Liver (tissue), 9 donors: Measurements from ENCODE around the gene NPAS2. TPM values are rescaled to one million over a fixed set of nuclear protein-coding genes. Genes with fewer than 3 reads are reported as not detected.

Experiments
- DNase-seq: peaks from one replicate; pipeline ENCODE4 v3.0.0-alpha.2; 2017; ENCODE audit warnings: low spot score
- H3K27ac ChIP-seq, 2 donors: one replicate each; pipeline ENCODE4 v1.7.0; 2013; ENCODE audit warnings: inconsistent platforms in 2 of 2, low read length in 2 of 2, control low read depth in 1 of 2, low read depth in 1 of 2, mild to moderate bottlenecking in 1 of 2
- H3K27me3 ChIP-seq, 4 donors: one replicate each; pipeline versions ENCODE4 v1.6.1 to v1.7.0; 2013; ENCODE audit warnings: low read length in 3 of 4, inconsistent platforms in 1 of 4, mild to moderate bottlenecking in 1 of 4, moderate library complexity in 1 of 4; ENCODE audit not compliant: control insufficient read depth in 4 of 4, insufficient read depth in 4 of 4
- H3K36me3 ChIP-seq, 4 donors: one replicate each; pipeline versions ENCODE4 v1.6.1 to v1.7.0; 2013; ENCODE audit warnings: low read length in 3 of 4, mild to moderate bottlenecking in 3 of 4, low read depth in 1 of 4, moderate library complexity in 1 of 4; ENCODE audit not compliant: control insufficient read depth in 4 of 4, insufficient read depth in 3 of 4
- H3K4me1 ChIP-seq, 4 donors: one replicate each; pipeline versions ENCODE4 v1.6.1 to v1.7.0; 2013; ENCODE audit warnings: low read length in 3 of 4, mild to moderate bottlenecking in 3 of 4, moderate library complexity in 1 of 4; ENCODE audit not compliant: control insufficient read depth in 4 of 4, insufficient read depth in 4 of 4
- H3K4me3 ChIP-seq, 3 donors: one replicate each; pipeline versions ENCODE4 v1.6.1 to v1.7.0; 2013; ENCODE audit warnings: low read length in 3 of 3, control low read depth in 1 of 3, low read depth in 1 of 3, mild to moderate bottlenecking in 1 of 3
- H3K9ac ChIP-seq, 2 donors: one replicate each; pipeline ENCODE4 v1.7.0; 2013; ENCODE audit warnings: low read length in 2 of 2, mild to moderate bottlenecking in 2 of 2, moderate library complexity in 2 of 2, control low read depth in 1 of 2, low read depth in 1 of 2
- H3K9me3 ChIP-seq, 4 donors: one replicate each; pipeline versions ENCODE4 v1.6.1 to v1.7.0; 2013; ENCODE audit warnings: low read length in 3 of 4; ENCODE audit not compliant: control insufficient read depth in 4 of 4
- EGR1 ChIP-seq, 2 donors: IDR thresholded peaks; 2 replicates each; pipeline ENCODE4 v1.6.1; 2016 to 2018; ENCODE audit warnings: antibody characterized with exemption in 2 of 2, low read depth in 2 of 2
- FOXA1 ChIP-seq: IDR thresholded peaks from 2 replicates; pipeline ENCODE4 v1.6.1; 2016; ENCODE audit warnings: antibody characterized with exemption
- FOXA2 ChIP-seq: IDR thresholded peaks from 2 replicates; pipeline ENCODE4 v1.6.1; 2016; ENCODE audit warnings: antibody characterized with exemption
- GABPA ChIP-seq, 2 donors: IDR thresholded peaks in 1 of 2; conservative IDR thresholded peaks in 1 of 2; 2 replicates each; pipeline ENCODE4 v1.6.1; 2016; ENCODE audit warnings: antibody characterized with exemption in 2 of 2, mild to moderate bottlenecking in 1 of 2, moderate library complexity in 1 of 2
- HNF4A ChIP-seq, 2 donors: conservative IDR thresholded peaks; 2 replicates each; pipeline ENCODE4 v1.6.1; 2016; ENCODE audit warnings: antibody characterized with exemption in 2 of 2, mild to moderate bottlenecking in 2 of 2
- HNF4G ChIP-seq: IDR thresholded peaks from 2 replicates; pipeline ENCODE4 v1.6.1; 2016; ENCODE audit warnings: antibody characterized with exemption
- NR2F2 ChIP-seq: IDR thresholded peaks from 2 replicates; pipeline ENCODE4 v1.6.1; 2016; ENCODE audit warnings: antibody characterized with exemption
- RXRA ChIP-seq, 2 donors: IDR thresholded peaks; 2 replicates each; pipeline ENCODE4 v1.6.1; 2017 to 2018; ENCODE audit warnings: antibody characterized with exemption in 2 of 2, mild to moderate bottlenecking in 1 of 2
- SP1 ChIP-seq: IDR thresholded peaks from 2 replicates; pipeline ENCODE4 v1.6.1; 2018; ENCODE audit warnings: antibody characterized with exemption, mild to moderate bottlenecking
- WGBS: extraction: QIAGEN DNeasy Blood & Tissue Kit; methylation state at CpG from one replicate; pipeline ENCODE4 v1.1.7; 2013; 5-methylcytosine and 5-hydroxymethylcytosine counted together
- polyA plus RNA-seq, 2 donors: library from polyadenylated mRNA; stranded (reverse) in 1 of 2; unstranded in 1 of 2; fragments of 200-250 nt in 1 of 2; fragments of >200 nt in 1 of 2; fragmentation: Nextera tagmentation in 1 of 2; extraction: Ambion mirVana in 1 of 2; gene quantifications; one replicate each; pipeline versions ENCODE4 v1.2.1 to v1.2.3, GENCODE V29; 2013 to 2015
- total RNA-seq, 2 donors: library from RNA; depleted of rRNA; stranded (reverse); fragments of >200 nt; gene quantifications; one replicate each; pipeline ENCODE4 v1.2.3, GENCODE V29; 2014
- TF ChIP-seq, protein P1 (sequence below): IDR thresholded peaks from 2 replicates; pipeline ENCODE4 v1.6.1; 2016; ENCODE audit warnings: antibody characterized with exemption, mild to moderate bottlenecking
- TF ChIP-seq, protein P2 (sequence below): IDR thresholded peaks from 2 replicates; pipeline ENCODE4 v1.6.1; 2016; ENCODE audit warnings: antibody characterized with exemption
- TF ChIP-seq, protein P3 (sequence below): fragments of 150-350 bp; IDR thresholded peaks from 2 replicates; pipeline ENCODE4 v1.5.1; 2017; ENCODE audit warnings: improper control_type of control experiment, low read depth, low read length; ENCODE audit not compliant: missing input control
- TF ChIP-seq, protein P4 (sequence below): IDR thresholded peaks from 2 replicates; pipeline ENCODE4 v1.6.1; 2016; ENCODE audit warnings: antibody characterized with exemption
- TF ChIP-seq, protein P5 (sequence below): IDR thresholded peaks from 2 replicates; pipeline ENCODE4 v1.6.1; 2016; ENCODE audit warnings: antibody characterized with exemption
- donor health status: healthy.
- donor health status: healthy.
- donor health status: healthy.
- donor health status: healthy.
- donor health status: healthy.

The NPAS2 gene
- total and polyA plus RNA-seq, 4 donors, result 0.33 to 24.3 (median 6.6) TPM

DNA sequence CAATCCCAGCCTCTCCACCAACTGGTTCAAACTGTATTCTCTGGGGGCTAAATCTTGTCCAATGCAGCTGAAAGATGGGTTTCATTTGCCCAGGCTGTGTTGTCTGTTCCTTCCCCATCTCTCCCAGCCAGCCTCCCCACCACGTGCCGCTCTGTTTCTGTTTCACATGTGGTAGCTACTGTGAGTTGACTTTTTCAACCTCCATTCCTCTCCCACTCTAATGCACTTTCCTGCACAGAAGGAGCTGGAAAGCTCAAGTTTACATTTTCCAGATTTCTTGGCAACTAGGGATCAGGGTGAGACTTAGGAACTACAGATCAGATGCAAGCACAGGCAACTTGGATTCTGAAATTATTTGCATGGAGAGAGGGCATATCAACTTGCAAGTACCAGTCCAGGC, 19.0 kb upstream of the NPAS2 start:
- 81% methylated on average over 2 of the region's 2 CpGs for WGBS
- Histone ChIP-seq H3K27me3 (no peaks in the 10 kb centered on the region), H3K9ac (no peak overlapping the region), H3K36me3 (no peaks in the 10 kb centered on the region), H3K9me3 (no peaks in the 10 kb centered on the region), H3K4me3 (no peak overlapping the region), H3K4me1 (no peaks in the 10 kb centered on the region), H3K27ac (no peak overlapping the region)
- TF ChIP-seq FOXA1 (no peak), HNF4G (no peak), GABPA (IDR thresholded peaks at IDR 0.05 in 1 of 2, conservative IDR thresholded peaks at IDR 0.05 in 1 of 2) (no peak), RXRA (IDR thresholded peaks at IDR 0.05) (no peak)
- TF ChIP-seq, protein P1, sequence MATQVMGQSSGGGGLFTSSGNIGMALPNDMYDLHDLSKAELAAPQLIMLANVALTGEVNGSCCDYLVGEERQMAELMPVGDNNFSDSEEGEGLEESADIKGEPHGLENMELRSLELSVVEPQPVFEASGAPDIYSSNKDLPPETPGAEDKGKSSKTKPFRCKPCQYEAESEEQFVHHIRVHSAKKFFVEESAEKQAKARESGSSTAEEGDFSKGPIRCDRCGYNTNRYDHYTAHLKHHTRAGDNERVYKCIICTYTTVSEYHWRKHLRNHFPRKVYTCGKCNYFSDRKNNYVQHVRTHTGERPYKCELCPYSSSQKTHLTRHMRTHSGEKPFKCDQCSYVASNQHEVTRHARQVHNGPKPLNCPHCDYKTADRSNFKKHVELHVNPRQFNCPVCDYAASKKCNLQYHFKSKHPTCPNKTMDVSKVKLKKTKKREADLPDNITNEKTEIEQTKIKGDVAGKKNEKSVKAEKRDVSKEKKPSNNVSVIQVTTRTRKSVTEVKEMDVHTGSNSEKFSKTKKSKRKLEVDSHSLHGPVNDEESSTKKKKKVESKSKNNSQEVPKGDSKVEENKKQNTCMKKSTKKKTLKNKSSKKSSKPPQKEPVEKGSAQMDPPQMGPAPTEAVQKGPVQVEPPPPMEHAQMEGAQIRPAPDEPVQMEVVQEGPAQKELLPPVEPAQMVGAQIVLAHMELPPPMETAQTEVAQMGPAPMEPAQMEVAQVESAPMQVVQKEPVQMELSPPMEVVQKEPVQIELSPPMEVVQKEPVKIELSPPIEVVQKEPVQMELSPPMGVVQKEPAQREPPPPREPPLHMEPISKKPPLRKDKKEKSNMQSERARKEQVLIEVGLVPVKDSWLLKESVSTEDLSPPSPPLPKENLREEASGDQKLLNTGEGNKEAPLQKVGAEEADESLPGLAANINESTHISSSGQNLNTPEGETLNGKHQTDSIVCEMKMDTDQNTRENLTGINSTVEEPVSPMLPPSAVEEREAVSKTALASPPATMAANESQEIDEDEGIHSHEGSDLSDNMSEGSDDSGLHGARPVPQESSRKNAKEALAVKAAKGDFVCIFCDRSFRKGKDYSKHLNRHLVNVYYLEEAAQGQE, result no peak
- TF ChIP-seq, protein P2, sequence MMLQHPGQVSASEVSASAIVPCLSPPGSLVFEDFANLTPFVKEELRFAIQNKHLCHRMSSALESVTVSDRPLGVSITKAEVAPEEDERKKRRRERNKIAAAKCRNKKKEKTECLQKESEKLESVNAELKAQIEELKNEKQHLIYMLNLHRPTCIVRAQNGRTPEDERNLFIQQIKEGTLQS, result no peak
- TF ChIP-seq, protein P3, sequence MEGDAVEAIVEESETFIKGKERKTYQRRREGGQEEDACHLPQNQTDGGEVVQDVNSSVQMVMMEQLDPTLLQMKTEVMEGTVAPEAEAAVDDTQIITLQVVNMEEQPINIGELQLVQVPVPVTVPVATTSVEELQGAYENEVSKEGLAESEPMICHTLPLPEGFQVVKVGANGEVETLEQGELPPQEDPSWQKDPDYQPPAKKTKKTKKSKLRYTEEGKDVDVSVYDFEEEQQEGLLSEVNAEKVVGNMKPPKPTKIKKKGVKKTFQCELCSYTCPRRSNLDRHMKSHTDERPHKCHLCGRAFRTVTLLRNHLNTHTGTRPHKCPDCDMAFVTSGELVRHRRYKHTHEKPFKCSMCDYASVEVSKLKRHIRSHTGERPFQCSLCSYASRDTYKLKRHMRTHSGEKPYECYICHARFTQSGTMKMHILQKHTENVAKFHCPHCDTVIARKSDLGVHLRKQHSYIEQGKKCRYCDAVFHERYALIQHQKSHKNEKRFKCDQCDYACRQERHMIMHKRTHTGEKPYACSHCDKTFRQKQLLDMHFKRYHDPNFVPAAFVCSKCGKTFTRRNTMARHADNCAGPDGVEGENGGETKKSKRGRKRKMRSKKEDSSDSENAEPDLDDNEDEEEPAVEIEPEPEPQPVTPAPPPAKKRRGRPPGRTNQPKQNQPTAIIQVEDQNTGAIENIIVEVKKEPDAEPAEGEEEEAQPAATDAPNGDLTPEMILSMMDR, result no peak
- DNase-seq, result no peak

DNA sequence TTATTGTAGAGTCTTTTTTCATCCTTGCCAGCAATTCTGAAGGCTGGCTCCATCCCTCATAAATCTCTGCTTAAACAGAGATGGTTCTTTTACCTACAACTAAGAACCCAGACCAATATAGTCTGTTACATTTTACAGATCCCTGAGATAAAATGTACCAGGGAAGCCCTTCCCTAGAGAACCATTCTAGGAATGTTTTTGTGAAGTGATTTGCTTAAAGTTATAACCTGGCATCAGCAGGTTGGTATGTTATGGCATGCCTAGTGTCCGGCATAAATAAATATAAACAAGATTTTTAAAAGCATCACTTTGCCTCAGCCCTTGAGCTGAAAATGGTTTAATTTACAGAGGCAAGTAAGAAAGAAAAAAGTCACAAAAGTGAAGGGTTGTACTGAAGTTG, 18.5 kb upstream of the NPAS2 start:
- Histone ChIP-seq H3K9me3 (no peaks in the 10 kb centered on the region), H3K27ac (no peak overlapping the region), H3K4me1 (no peaks in the 10 kb centered on the region), H3K27me3 (no peaks in the 10 kb centered on the region), H3K4me3 (no peak overlapping the region), H3K36me3 (no peaks in the 10 kb centered on the region), H3K9ac (no peak overlapping the region)
- no peak for DNase-seq
- TF ChIP-seq SP1, result no peak
- TF ChIP-seq HNF4A (conservative IDR thresholded peaks at IDR 0.05), result no peak
- no peak for TF ChIP-seq RXRA (IDR thresholded peaks at IDR 0.05)
- no peak for TF ChIP-seq NR2F2
- TF ChIP-seq, protein P4, sequence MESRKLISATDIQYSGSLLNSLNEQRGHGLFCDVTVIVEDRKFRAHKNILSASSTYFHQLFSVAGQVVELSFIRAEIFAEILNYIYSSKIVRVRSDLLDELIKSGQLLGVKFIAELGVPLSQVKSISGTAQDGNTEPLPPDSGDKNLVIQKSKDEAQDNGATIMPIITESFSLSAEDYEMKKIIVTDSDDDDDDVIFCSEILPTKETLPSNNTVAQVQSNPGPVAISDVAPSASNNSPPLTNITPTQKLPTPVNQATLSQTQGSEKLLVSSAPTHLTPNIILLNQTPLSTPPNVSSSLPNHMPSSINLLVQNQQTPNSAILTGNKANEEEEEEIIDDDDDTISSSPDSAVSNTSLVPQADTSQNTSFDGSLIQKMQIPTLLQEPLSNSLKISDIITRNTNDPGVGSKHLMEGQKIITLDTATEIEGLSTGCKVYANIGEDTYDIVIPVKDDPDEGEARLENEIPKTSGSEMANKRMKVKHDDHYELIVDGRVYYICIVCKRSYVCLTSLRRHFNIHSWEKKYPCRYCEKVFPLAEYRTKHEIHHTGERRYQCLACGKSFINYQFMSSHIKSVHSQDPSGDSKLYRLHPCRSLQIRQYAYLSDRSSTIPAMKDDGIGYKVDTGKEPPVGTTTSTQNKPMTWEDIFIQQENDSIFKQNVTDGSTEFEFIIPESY, result no peak
- TF ChIP-seq, protein P5, sequence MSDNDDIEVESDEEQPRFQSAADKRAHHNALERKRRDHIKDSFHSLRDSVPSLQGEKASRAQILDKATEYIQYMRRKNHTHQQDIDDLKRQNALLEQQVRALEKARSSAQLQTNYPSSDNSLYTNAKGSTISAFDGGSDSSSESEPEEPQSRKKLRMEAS, result no peak
- TF ChIP-seq GABPA (IDR thresholded peaks at IDR 0.05 in 1 of 2, conservative IDR thresholded peaks at IDR 0.05 in 1 of 2), result no peak
- no peak for TF ChIP-seq HNF4G
- TF ChIP-seq EGR1 (IDR thresholded peaks at IDR 0.05; ENCODE audit: low read depth in 2 of 2), result no peak
- no peak for TF ChIP-seq FOXA2
- WGBS, result 97% methylated on average over 1 of the region's 1 CpG
